Esophagus squamous epithelium (tissue), 5 donors: ENCODE data around the gene SLC27A1. TPM values are rescaled to one million over a fixed set of nuclear protein-coding genes. Genes with fewer than 3 reads are reported as not detected.
"Not testable (repeated sequence)": the region's sequence is repeated elsewhere in the genome, so short reads cannot be mapped to it uniquely, and the experiment has no call there.

Source experiments
- DNase-seq: peaks from one replicate; lab custom pipeline; 2025; lab: John Stamatoyannopoulos, UW
- H3K27ac ChIP-seq, 4 donors: fragments of 200-600 bp; sonication (generic); one replicate each; pipeline ENCODE4 v1.5.1; 2016 to 2019; ENCODE audit warnings: mild to moderate bottlenecking in 1 of 4
- H3K27me3 ChIP-seq, 4 donors: fragments of 200-600 bp; sonication (generic); 1 replicate in 3 of 4; 2 replicates in 1 of 4; pipeline versions ENCODE4 v1.5.1 to v1.6.0; 2017 to 2021; ENCODE audit warnings: antibody characterized with exemption in 1 of 4
- H3K36me3 ChIP-seq, 3 donors: fragments of 200-600 bp; sonication (generic); one replicate each; pipeline ENCODE4 v1.5.1; 2016 to 2019
- H3K4me1 ChIP-seq, 3 donors: fragments of 200-600 bp; sonication (generic); one replicate each; pipeline ENCODE4 v1.5.1; 2017 to 2019
- H3K4me3 ChIP-seq, 4 donors: fragments of 200-600 bp; sonication (generic); 1 replicate in 3 of 4; 2 replicates in 1 of 4; pipeline ENCODE4 v1.5.1; 2016 to 2019; ENCODE audit warnings: mild to moderate bottlenecking in 2 of 4, moderate library complexity in 1 of 4
- H3K9me3 ChIP-seq, 3 donors: fragments of 200-600 bp; sonication (generic); one replicate each; pipeline ENCODE4 v1.5.1; 2016 to 2019
- CTCF ChIP-seq, 6 experiments: fragments of 450-650 bp in 4 of 6; fragments of 200-600 bp in 2 of 6; sonication (generic) in 2 of 6; IDR thresholded peaks; one replicate each; pipeline ENCODE4 v1.5.1; 2016 to 2019; ENCODE audit warnings: antibody characterized with exemption in 6 of 6, mild to moderate bottlenecking in 4 of 6, moderate library complexity in 4 of 6
- POLR2A ChIP-seq, 4 donors: fragments of 450-650 bp; IDR thresholded peaks; one replicate each; pipeline ENCODE4 v1.6.1; 2017; ENCODE audit warnings: antibody characterized with exemption in 4 of 4, mild to moderate bottlenecking in 4 of 4, moderate library complexity in 3 of 4
- WGBS, 2 donors: methylation state at CpG; one replicate each; pipeline ENCODE4 v1.1.5; 2018; 5-methylcytosine and 5-hydroxymethylcytosine counted together
- intact Hi-C: fragments of 100-400 bp; cut with DNase I; formaldehyde crosslinking; loops from one replicate; pipeline ENCODE4 v1.15.0; 2022
- total RNA-seq, 4 donors: library from RNA; depleted of rRNA; stranded (reverse); fragments of >200 nt; gene quantifications; one replicate each; pipeline ENCODE4 v1.1.0, GENCODE V29; 2016
- donor health status: DM: yes; HTN: yes; CAD: no.

SLC27A1 gene
- total RNA-seq, 4 donors from 2014 or later = 4.1 to 19.5 (median 8.7) TPM

GRCh38 chr19:17550076-17550667, 79.8 kb downstream of the SLC27A1 start:
- intact Hi-C loops = no loop called here
- no peak for DNase-seq
- Histone ChIP-seq H3K27me3 (no peaks in the 10 kb centered on the region), H3K4me1 (peaks cover 3 to 28% (median 11%) of the 10 kb centered on the region in 3 donors), H3K9me3 (no peaks in the 10 kb centered on the region), H3K36me3 (no peaks in the 10 kb centered on the region), H3K27ac (no peak overlapping the region), H3K4me3 (no peak overlapping the region)
- 87 to 90% methylated on average over 3 of the region's 4 CpGs for WGBS, 2 donors
- no peak for TF ChIP-seq POLR2A (IDR thresholded peaks at IDR 0.05)
- no peak for TF ChIP-seq CTCF (IDR thresholded peaks at IDR 0.05)

GRCh38 chr19:17552735-17553134, 82.4 kb downstream of the SLC27A1 start:
- Histone ChIP-seq H3K27ac (peak overlapping the region in 1 of 4 donors; percentile 64), H3K4me1 (peaks cover 13 to 48% (median 18%) of the 10 kb centered on the region in 3 donors)
- H3K4me3 ChIP-seq, DNase-seq, H3K9me3 ChIP-seq, H3K27me3 ChIP-seq, H3K36me3 ChIP-seq, intact Hi-C loops: not testable (repeated sequence)
- WGBS, 2 donors = 87 to 94% methylated on average over 4 of the region's 4 CpGs

- 17 to 26% methylated on average over 7 of the region's 7 CpGs for WGBS, 2 donors
- H3K27ac ChIP-seq = peak overlapping the region in 3 of 4 donors; percentile 47 to 64 (median 50)
- intact Hi-C loops = no loop called here
Observed at GRCh38 chr19:17553256-17553655, 82.9 kb downstream of the SLC27A1 start.

GRCh38 chr19:17554968-17555479, 84.7 kb downstream of the SLC27A1 start:
- Histone ChIP-seq H3K36me3 (peaks cover 0 to 27% (median 4%) of the 10 kb centered on the region in 3 donors), H3K27me3 (no peaks in the 10 kb centered on the region), H3K27ac (peak overlapping the region; percentile 59 to 96 (median 88)), H3K4me3 (peak overlapping the region; percentile 76 to 99 (median 92)), H3K9me3 (no peaks in the 10 kb centered on the region), H3K4me1 (peaks cover 13 to 61% (median 18%) of the 10 kb centered on the region in 3 donors)
- DNase-seq = no peak
- intact Hi-C loops = no loop called here
- TF ChIP-seq CTCF (IDR thresholded peaks at IDR 0.05) (no peak), POLR2A (IDR thresholded peaks at IDR 0.05) (no peak)
- WGBS, 2 donors = 13 to 31% methylated on average over 11 to 12 of the region's 19 CpGs

More at GRCh38 chr19:17553256-17553655, 82.9 kb downstream of the SLC27A1 start:
- Histone ChIP-seq H3K4me1 (peaks cover 13 to 50% (median 18%) of the 10 kb centered on the region in 3 donors), H3K4me3 (no peak overlapping the region), H3K36me3 (peaks cover 0 to 10% (median 0%) of the 10 kb centered on the region in 3 donors), H3K9me3 (no peaks in the 10 kb centered on the region), H3K27me3 (no peaks in the 10 kb centered on the region)
- no peak for TF ChIP-seq CTCF (IDR thresholded peaks at IDR 0.05)
- no peak for TF ChIP-seq POLR2A (IDR thresholded peaks at IDR 0.05)
- no peak for DNase-seq

GRCh38 chr19:17555480-17555928, 85.2 kb downstream of the SLC27A1 start, which contains the start of gene COLGALT1:
Gene COLGALT1 (plus strand): TSS chr19:17555649. CDS start chr19:17555714, 65 bp downstream.
- DNase-seq = peak; percentile 96
- H3K27ac ChIP-seq = peak within 1 kb of the TSS; percentile 87 to 96 (median 91)
- intact Hi-C loops = no loop called here
- H3K4me3 ChIP-seq = peak within 1 kb of the TSS; percentile 76 to 99 (median 92)
- no peaks in the 10 kb centered on the region for H3K9me3 ChIP-seq
- H3K4me1 ChIP-seq = peaks cover 13 to 61% (median 18%) of the 10 kb centered on the region in 3 donors
- peaks cover 0 to 32% (median 7%) of the 10 kb centered on the region in 3 donors for H3K36me3 ChIP-seq
- TF ChIP-seq CTCF (IDR thresholded peaks at IDR 0.05) (peak in 1 of 6 experiments; percentile 8), POLR2A (IDR thresholded peaks at IDR 0.05) (peak in 2 of 4 donors; percentile 30 to 69)
- no CpG with 5 or more reads among the region's 64 CpGs for WGBS, 2 donors
- H3K27me3 ChIP-seq = no peaks in the 10 kb centered on the region

Other genes with a start within 250 kb of the SLC27A1 start
- gene OCEL1, start 244.3 kb upstream of the SLC27A1 start, total RNA-seq = 1 to 10 TPM; 1.8 to 6.9 (median 4.1) TPM
- gene NR2F6, start 224.6 kb upstream of the SLC27A1 start, total RNA-seq = 100 to 1,000 TPM in 1 of 4 donors, 10 to 100 TPM in 3; 52.8 to 115 (median 82.7) TPM
- gene USHBP1, start 205.8 kb upstream of the SLC27A1 start, total RNA-seq = 1 to 10 TPM in 1 of 4 donors, under 1 TPM in 2, not detected in 1; 0.70 to 4.8 (median 0.73) TPM
- gene BABAM1, start 203.1 kb upstream of the SLC27A1 start, total RNA-seq = 10 to 100 TPM; 29.1 to 55.8 (median 53.1) TPM
- gene ANKLE1, start 188.6 kb upstream of the SLC27A1 start, total RNA-seq = under 1 TPM in 3 of 4 donors, not detected in 1; 0.12 to 0.57 (median 0.22) TPM
- 1 to 10 TPM; 2.0 to 8.4 (median 5.2) TPM for gene ABHD8, start 167.1 kb upstream of the SLC27A1 start, total RNA-seq
- gene MRPL34, start 164.7 kb upstream of the SLC27A1 start, total RNA-seq = 10 to 100 TPM; 91.1 to 97.2 (median 92.8) TPM
- 10 to 100 TPM; 16.4 to 29.0 (median 22.7) TPM for gene DDA1, start 161.0 kb upstream of the SLC27A1 start, total RNA-seq
- gene ANO8, start 135.7 kb upstream of the SLC27A1 start, total RNA-seq = 10 to 100 TPM in 1 of 4 donors, 1 to 10 TPM in 3; 3.8 to 19.1 (median 6.5) TPM
- 10 to 100 TPM; 22.7 to 34.9 (median 31.4) TPM for gene GTPBP3, start 133.0 kb upstream of the SLC27A1 start, total RNA-seq
- 10 to 100 TPM in 3 of 4 donors, 1 to 10 TPM in 1; 9.1 to 38.3 (median 25.7) TPM for gene PLVAP, start 93.2 kb upstream of the SLC27A1 start, total RNA-seq
- not detected for gene CCDC194, start 76.3 kb upstream of the SLC27A1 start, total RNA-seq
- gene BST2, start 64.9 kb upstream of the SLC27A1 start, total RNA-seq = 10 to 100 TPM in 3 of 4 donors, 1 to 10 TPM in 1; 4.1 to 66.8 (median 31.0) TPM
- 10 to 100 TPM; 54.0 to 96.3 (median 61.7) TPM for gene MVB12A, start 50.5 kb upstream of the SLC27A1 start, total RNA-seq
- gene TMEM221, start 21.9 kb upstream of the SLC27A1 start, total RNA-seq = under 1 TPM in 2 of 4 donors, not detected in 2; 0.19 to 0.26 TPM
- not detected for gene NXNL1, start 9.6 kb upstream of the SLC27A1 start, total RNA-seq
- gene PGLS, start 41.1 kb downstream of the SLC27A1 start, total RNA-seq = 100 to 1,000 TPM in 1 of 4 donors, 10 to 100 TPM in 3; 84.5 to 104 (median 92.5) TPM
- gene COLGALT1, start 85.1 kb downstream of the SLC27A1 start, total RNA-seq = 10 to 100 TPM; 23.1 to 51.9 (median 35.6) TPM
- gene UNC13A, start 217.8 kb downstream of the SLC27A1 start, total RNA-seq = under 1 TPM in 2 of 4 donors, not detected in 2; 0.06 to 0.22 TPM
- gene MAP1S, start 249.0 kb downstream of the SLC27A1 start, total RNA-seq = 10 to 100 TPM in 3 of 4 donors, 1 to 10 TPM in 1; 4.8 to 16.3 (median 11.4) TPM